GM19193 (cell line): Measurements from ENCODE around the gene FAM162A.

ENCODE experiments used
- POLR2A ChIP-seq: IDR thresholded peaks from 4 replicates; pipeline ENCODE4 v1.6.1; 2011; ENCODE audit not compliant: insufficient read depth, insufficient read length; ENCODE audit errors: extremely low read depth

FAM162A gene

GRCh38 chr3:122366379-122366749 lies 17.6 kb upstream of the FAM162A start:
- no peak for TF ChIP-seq POLR2A

GRCh38 chr3:122374034-122374433 lies 9.9 kb upstream of the FAM162A start:
- TF ChIP-seq POLR2A, result no peak

- no peak for TF ChIP-seq POLR2A
Observed at GRCh38 chr3:122377975-122378374, 6.0 kb upstream of the FAM162A start.

GRCh38 chr3:122382888-122383666 lies 905 bp upstream of the FAM162A start, which contains the start of gene MIX23:
Gene MIX23, minus strand, starts transcription at chr3:122383231. Its CDS starts 7 bp downstream, at chr3:122383224.
- TF ChIP-seq POLR2A, result peak; percentile 81

GRCh38 chr3:122387709-122388108 lies 3.7 kb downstream of the FAM162A start:
- no peak for TF ChIP-seq POLR2A

GRCh38 chr3:122389197-122389596 lies 5.2 kb downstream of the FAM162A start:
- no peak for TF ChIP-seq POLR2A

- no peak for TF ChIP-seq POLR2A
Observed at GRCh38 chr3:122389892-122390291, 5.9 kb downstream of the FAM162A start.

- no peak for TF ChIP-seq POLR2A
Observed at GRCh38 chr3:122390665-122391064, 6.7 kb downstream of the FAM162A start.

GRCh38 chr3:122391681-122392446 lies 7.9 kb downstream of the FAM162A start:
- TF ChIP-seq POLR2A, result no peak

- no peak for TF ChIP-seq POLR2A
Observed at GRCh38 chr3:122392868-122393844, 9.2 kb downstream of the FAM162A start.

GRCh38 chr3:122394173-122394572 lies 10.2 kb downstream of the FAM162A start:
- no peak for TF ChIP-seq POLR2A

GRCh38 chr3:122395582-122395981 lies 11.6 kb downstream of the FAM162A start:
- no peak for TF ChIP-seq POLR2A

- no peak for TF ChIP-seq POLR2A
Observed at GRCh38 chr3:122396511-122396910, 12.5 kb downstream of the FAM162A start.

- no peak for TF ChIP-seq POLR2A
Observed at GRCh38 chr3:122397201-122397600, 13.2 kb downstream of the FAM162A start.

GRCh38 chr3:122398920-122399319 lies 14.9 kb downstream of the FAM162A start:
- TF ChIP-seq POLR2A, result no peak
